ENCODE results near the gene SF3B3. TPM values are rescaled to one million over a fixed set of nuclear protein-coding genes. Genes with fewer than 3 reads are reported as not detected.
A peak's percentile ranks its signal among the peaks of the same experiment; 100 is the strongest.

Gene SF3B3
- total RNA-seq, 1 donor from 2014 or later: 129 TPM

DNA sequence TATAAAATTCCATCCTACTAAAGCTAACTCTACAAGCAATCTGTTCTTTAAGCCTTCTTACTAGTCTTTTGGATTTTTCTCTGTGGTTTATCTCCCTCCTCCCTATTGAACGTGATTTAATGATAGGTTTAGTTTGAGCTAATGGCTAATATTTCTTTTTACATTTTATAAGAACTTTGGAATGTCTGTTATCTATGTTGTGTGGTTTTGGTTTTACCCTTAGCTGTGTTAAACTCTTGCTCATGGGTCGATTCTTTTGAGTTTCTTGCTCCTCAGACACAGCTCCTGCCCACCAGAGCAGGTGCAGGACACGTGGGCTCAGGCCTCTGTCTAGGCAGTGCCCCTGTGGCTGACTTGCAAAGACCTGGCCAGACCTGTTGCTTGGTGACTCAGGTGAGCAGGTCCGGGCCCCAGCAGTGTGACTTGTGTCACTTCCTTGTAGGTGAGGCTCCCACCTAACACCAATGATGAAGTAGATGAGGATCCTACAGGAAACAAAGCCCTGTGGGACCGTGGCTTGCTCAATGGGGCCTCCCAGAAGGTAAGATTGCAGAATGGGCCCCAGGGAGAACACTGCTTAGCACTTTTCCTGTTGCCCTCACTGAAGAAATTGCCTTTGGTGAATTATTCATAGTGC lies 45.1 kb downstream of the SF3B3 start:
- H3K4me3 ChIP-seq: no peak overlapping the region
- peaks cover 92% of the 10 kb centered on the region for H3K36me3 ChIP-seq
- intact Hi-C loops (cut with micrococcal nuclease): no loop called here
- H3K27ac ChIP-seq (replicated peaks): no peak overlapping the region
- peaks cover 35% of the 10 kb centered on the region for H3K4me1 ChIP-seq
- DNase-seq: no peak
- H3K27me3 ChIP-seq (ENCODE audit: low read depth): no peaks in the 10 kb centered on the region
- no peak for TF ChIP-seq CTCF (IDR thresholded peaks at IDR 0.05; ENCODE audit: borderline replicate concordance)
- no peaks in the 10 kb centered on the region for H3K9me3 ChIP-seq (replicated peaks)

DNA sequence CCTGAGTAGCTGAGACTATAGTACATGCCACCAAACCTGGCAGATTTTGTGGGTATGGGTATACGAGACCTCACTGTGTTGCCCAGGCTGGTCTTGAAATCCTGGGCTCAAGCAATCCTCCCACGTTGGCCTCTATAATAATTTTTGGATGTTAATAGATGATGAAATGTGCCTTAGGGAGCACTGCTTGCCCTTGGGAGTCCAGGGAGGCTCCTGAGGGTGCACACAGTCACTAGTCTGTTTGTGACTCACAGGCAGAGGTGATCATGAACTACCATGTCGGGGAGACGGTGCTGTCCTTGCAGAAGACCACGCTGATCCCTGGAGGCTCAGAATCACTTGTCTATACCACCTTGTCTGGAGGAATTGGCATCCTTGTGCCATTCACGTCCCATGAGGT lies 46.1 kb downstream of the SF3B3 start:
- Histone ChIP-seq H3K4me1 (peaks cover 43% of the 10 kb centered on the region), H3K27ac (replicated peaks) (no peak overlapping the region), H3K4me3 (no peak overlapping the region), H3K27me3 (ENCODE audit: low read depth) (no peaks in the 10 kb centered on the region), H3K36me3 (peaks cover 82% of the 10 kb centered on the region), H3K9me3 (replicated peaks) (no peaks in the 10 kb centered on the region)
- intact Hi-C loops (cut with micrococcal nuclease): no loop called here
- no peak for TF ChIP-seq CTCF (IDR thresholded peaks at IDR 0.05; ENCODE audit: borderline replicate concordance)
- DNase-seq: no peak

- peak overlapping the region; percentile 84 for H3K27ac ChIP-seq (replicated peaks)
Observed at GRCh38 chr16:70570967-70571570, 47.5 kb downstream of the SF3B3 start.

DNA sequence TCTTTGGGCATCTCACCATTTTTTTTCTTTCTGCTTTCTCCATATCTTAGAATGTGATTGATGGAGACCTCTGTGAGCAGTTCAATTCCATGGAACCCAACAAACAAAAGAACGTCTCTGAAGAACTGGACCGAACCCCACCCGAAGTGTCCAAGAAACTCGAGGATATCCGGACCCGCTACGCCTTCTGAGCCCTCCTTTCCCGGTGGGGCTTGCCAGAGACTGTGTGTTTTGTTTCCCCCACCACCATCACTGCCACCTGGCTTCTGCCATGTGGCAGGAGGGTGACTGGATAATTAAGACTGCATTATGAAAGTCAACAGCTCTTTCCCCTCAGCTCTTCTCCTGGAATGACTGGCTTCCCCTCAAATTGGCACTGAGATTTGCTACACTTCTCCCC lies 48.0 kb downstream of the SF3B3 start:
- H3K4me1 ChIP-seq: peaks cover 57% of the 10 kb centered on the region
- no peaks in the 10 kb centered on the region for H3K27me3 ChIP-seq (ENCODE audit: low read depth)
- peak overlapping the region; percentile 84 for H3K27ac ChIP-seq (replicated peaks)
- H3K4me3 ChIP-seq: no peak overlapping the region
- no peak for TF ChIP-seq CTCF (IDR thresholded peaks at IDR 0.05; ENCODE audit: borderline replicate concordance)
- H3K36me3 ChIP-seq: peaks cover 67% of the 10 kb centered on the region
- H3K9me3 ChIP-seq (replicated peaks): no peaks in the 10 kb centered on the region
- intact Hi-C loops (cut with micrococcal nuclease): no loop called here
- no peak for DNase-seq

More at GRCh38 chr16:70570967-70571570, 47.5 kb downstream of the SF3B3 start:
- Histone ChIP-seq H3K27me3 (ENCODE audit: low read depth) (no peaks in the 10 kb centered on the region), H3K4me3 (no peak overlapping the region), H3K9me3 (replicated peaks) (no peaks in the 10 kb centered on the region), H3K36me3 (peaks cover 73% of the 10 kb centered on the region), H3K4me1 (peaks cover 51% of the 10 kb centered on the region)
- intact Hi-C loops (cut with micrococcal nuclease): no loop called here
- no peak for DNase-seq
- TF ChIP-seq CTCF (IDR thresholded peaks at IDR 0.05; ENCODE audit: borderline replicate concordance): no peak

DNA sequence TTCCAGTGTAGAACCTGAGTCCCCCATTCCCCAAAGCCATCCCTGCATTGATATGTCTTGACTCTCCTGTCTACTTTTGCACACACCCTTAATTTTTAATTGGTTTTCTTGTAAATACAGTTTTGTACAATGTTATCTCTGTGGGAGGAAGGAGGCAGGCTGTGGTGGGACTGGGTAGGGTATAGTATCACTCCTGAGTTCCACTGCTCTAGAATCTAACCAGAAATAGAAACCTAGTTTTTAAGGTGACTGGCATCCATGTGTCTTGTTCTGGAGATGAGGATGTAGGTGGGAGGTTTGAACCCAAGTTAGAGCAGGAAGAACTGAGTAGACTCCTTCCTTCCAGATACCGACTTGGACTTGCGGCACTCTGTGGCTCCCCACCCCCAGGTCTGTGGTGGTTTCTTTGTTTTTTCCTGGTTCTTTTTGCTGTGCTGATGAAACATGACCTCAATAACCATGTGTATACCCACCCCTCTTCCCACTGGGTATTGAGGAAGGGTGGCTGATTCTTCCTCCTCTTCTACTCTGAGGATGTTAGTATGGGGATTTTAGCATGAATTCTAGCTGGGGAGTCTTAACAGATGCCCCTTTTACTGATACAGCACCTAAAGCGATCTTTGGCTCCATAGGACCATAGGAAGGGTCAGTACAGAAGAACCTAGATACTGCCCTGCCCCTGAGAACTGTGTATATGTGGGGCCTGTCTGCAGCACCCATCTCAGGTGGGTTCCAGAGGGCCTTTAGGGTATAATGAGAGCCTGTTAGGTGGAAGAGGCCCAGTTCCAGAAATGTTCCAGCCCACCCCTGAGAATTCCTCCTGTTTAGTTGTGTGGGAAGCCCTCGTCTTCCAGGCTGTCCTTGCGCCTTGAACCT lies 48.7 kb downstream of the SF3B3 start:
- no peak for DNase-seq
- intact Hi-C loops (cut with micrococcal nuclease): no loop called here
- peaks cover 63% of the 10 kb centered on the region for H3K4me1 ChIP-seq

More for the DNA sequence above, 48.7 kb downstream of the SF3B3 start:
- TF ChIP-seq CTCF (IDR thresholded peaks at IDR 0.05; ENCODE audit: borderline replicate concordance): no peak
- peak overlapping the region; percentile 84 for H3K27ac ChIP-seq (replicated peaks)
- no peaks in the 10 kb centered on the region for H3K9me3 ChIP-seq (replicated peaks)
- H3K4me3 ChIP-seq: no peak overlapping the region
- H3K27me3 ChIP-seq (ENCODE audit: low read depth): no peaks in the 10 kb centered on the region
- H3K36me3 ChIP-seq: peaks cover 61% of the 10 kb centered on the region
